Coronary artery (tissue), 2 donors: ENCODE measurements around the gene RAB3GAP1.

Experiments
- DNase-seq: peaks from one replicate; pipeline ENCODE4 v3.0.0-alpha.2; 2017; ENCODE audit warnings: low spot score
- H3K27ac ChIP-seq, 2 donors: fragments of 200-600 bp; sonication (generic); one replicate each; pipeline ENCODE4 v1.5.1; 2016 to 2019
- H3K4me3 ChIP-seq: fragments of 200-600 bp; sonication (generic); 2 replicates; pipeline ENCODE4 v1.5.1; 2016; ENCODE audit warnings: mild to moderate bottlenecking, moderate library complexity
- CTCF ChIP-seq: fragments of 200-600 bp; sonication (generic); IDR thresholded peaks from one replicate; pipeline ENCODE4 v1.5.1; 2019; ENCODE audit warnings: antibody characterized with exemption

Gene RAB3GAP1

GRCh38 chr2:135163901-135164300, 111.8 kb downstream of the RAB3GAP1 start:
- no peak for TF ChIP-seq CTCF

GRCh38 chr2:135164431-135164830, 112.3 kb downstream of the RAB3GAP1 start:
- no peak overlapping the region for H3K4me3 ChIP-seq
- TF ChIP-seq CTCF, result no peak
- DNase-seq, result no peak
- H3K27ac ChIP-seq, result no peak overlapping the region

More at GRCh38 chr2:135163901-135164300, 111.8 kb downstream of the RAB3GAP1 start:
- Histone ChIP-seq H3K4me3 (no peak overlapping the region), H3K27ac (no peak overlapping the region)
- DNase-seq, result no peak

GRCh38 chr2:135167273-135167672, 115.2 kb downstream of the RAB3GAP1 start:
- no peak for DNase-seq
- TF ChIP-seq CTCF, result no peak
- Histone ChIP-seq H3K27ac (no peak overlapping the region), H3K4me3 (no peak overlapping the region)

GRCh38 chr2:135168204-135168856, 116.2 kb downstream of the RAB3GAP1 start:
- DNase-seq, result no peak
- no peak overlapping the region for H3K4me3 ChIP-seq
- TF ChIP-seq CTCF, result no peak

DNA sequence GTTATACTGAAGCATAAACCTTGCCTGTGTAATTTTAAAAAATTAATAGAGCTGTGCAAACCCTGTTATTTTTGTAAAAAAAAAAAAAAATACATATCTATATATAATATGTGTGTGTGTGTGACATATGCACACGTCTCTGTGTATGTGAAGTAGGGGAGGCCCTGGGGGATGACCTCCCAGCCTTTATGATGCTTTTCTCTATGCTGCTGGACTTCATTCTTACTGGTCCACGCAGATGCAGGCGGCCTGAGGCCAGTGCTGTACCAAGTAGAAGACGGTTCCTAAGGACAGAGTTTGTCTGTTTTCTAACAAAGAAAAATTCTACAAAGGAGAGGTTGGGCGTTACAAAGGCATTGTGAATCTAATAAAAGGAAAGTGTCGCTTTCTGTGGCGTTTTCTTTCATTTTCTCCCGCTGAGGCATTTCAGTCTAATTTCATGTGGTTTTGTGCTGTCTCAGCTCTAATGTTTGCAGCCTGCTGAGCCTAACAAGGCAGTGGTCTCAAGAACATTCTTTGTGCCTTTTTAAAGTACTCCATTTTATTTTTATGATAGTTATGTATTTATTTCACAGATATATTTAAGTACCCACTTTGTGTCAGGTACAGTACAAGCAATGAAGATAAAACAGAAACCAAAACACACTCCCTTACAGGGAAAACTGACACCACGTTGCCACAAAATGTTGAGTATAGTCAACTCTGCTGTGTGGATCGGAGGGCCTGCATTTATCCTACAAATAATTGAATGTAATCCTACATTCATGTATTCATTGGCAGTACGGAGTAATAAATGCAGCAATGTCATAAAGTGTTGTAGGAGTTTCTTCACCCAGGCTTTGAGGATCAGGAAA, 118.0 kb downstream of the RAB3GAP1 start:
- no peak for TF ChIP-seq CTCF
- Histone ChIP-seq H3K4me3 (no peak overlapping the region), H3K27ac (no peak overlapping the region)
- DNase-seq, result no peak

More at GRCh38 chr2:135168204-135168856, 116.2 kb downstream of the RAB3GAP1 start:
- no peak overlapping the region for H3K27ac ChIP-seq

DNA sequence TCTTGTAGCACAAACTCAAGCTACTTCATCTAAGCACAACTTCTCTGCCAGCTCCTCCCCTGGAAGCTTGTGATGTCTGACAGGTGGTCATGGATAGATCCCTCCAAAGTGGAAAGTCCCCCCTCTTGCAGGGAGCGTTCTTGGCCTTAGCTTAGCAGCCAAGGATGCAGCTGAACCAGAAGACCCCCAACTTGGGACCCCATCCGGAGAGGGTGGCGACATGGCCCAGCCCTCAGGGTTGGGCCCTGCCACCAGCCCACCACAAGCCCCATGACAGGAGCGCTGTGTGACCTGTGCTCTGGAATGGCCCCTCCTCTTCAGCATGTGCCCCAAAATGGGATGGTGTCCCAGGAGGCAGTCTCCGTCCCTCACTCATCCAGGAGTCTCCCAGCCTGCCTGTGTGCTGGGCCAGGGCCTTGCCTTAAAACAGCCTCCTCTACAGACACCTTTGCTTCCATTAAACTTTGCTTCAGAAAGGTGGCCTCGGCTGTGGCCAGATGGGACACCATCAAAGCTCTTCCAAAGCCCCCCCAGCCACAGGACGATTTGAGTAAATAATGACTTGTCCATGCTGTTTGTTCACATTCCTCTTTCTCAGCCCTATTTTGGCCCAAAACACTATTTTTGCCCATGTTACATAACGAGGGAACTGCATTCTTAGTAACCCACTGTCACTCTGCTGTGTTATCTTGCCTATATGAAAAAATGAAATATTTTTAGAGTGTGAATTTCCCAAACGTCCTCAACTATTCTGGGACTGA, 122.1 kb downstream of the RAB3GAP1 start:
- no peak for TF ChIP-seq CTCF
- no peak for DNase-seq
- no peak overlapping the region for H3K27ac ChIP-seq

More for the DNA sequence above, 122.1 kb downstream of the RAB3GAP1 start:
- no peak overlapping the region for H3K4me3 ChIP-seq
